Neural crest cell (in vitro differentiated cells): ENCODE results near the gene SLC4A4. TPM values are rescaled to one million over a fixed set of nuclear protein-coding genes. Genes with fewer than 3 reads are reported as not detected.

ENCODE experiments used
- DNase-seq: peaks from one replicate; pipeline ENCODE4 v3.0.0; 2021; ENCODE audit warnings: low read depth, mixed read lengths, low spot score
- H3K27ac Mint-ChIP-seq: one replicate; pipeline ENCODE4 v1.8.0; 2021; ENCODE audit warnings: mild to moderate bottlenecking, mixed read lengths; ENCODE audit not compliant: unreplicated experiment
- H3K27me3 Mint-ChIP-seq: 2 replicates; pipeline ENCODE4 v1.8.0; 2021; ENCODE audit warnings: low read depth, mild to moderate bottlenecking, mixed read lengths
- H3K36me3 Mint-ChIP-seq: 2 replicates; pipeline ENCODE4 v1.8.0; 2021; ENCODE audit warnings: low read depth, mild to moderate bottlenecking, mixed read lengths
- H3K4me1 Mint-ChIP-seq: 2 replicates; pipeline ENCODE4 v1.8.0; 2021; ENCODE audit warnings: mixed read lengths
- H3K4me3 Mint-ChIP-seq: one replicate; pipeline ENCODE4 v1.8.0; 2021; ENCODE audit warnings: mild to moderate bottlenecking, mixed read lengths
- H3K9me3 Mint-ChIP-seq: 2 replicates; pipeline ENCODE4 v1.8.0; 2021; ENCODE audit warnings: mixed read lengths
- total RNA-seq: library from RNA; stranded (reverse); gene quantifications from 2 replicates; pipeline ENCODE4 v1.2.1, GENCODE V29; 2021
- TF ChIP-seq, protein P1 (sequence below): fragments of 200-600 bp; sonication (generic); conservative IDR thresholded peaks from 2 replicates; pipeline ENCODE4 v1.5.0; 2021; ENCODE audit warnings: antibody characterized with exemption, mild to moderate bottlenecking

Gene SLC4A4
- total RNA-seq, 1 donor from 2014 or later = 4.0 TPM

GRCh38 chr4:71294301-71294700 is 44.5 kb upstream of the SLC4A4 start:
- TF ChIP-seq, protein P1, sequence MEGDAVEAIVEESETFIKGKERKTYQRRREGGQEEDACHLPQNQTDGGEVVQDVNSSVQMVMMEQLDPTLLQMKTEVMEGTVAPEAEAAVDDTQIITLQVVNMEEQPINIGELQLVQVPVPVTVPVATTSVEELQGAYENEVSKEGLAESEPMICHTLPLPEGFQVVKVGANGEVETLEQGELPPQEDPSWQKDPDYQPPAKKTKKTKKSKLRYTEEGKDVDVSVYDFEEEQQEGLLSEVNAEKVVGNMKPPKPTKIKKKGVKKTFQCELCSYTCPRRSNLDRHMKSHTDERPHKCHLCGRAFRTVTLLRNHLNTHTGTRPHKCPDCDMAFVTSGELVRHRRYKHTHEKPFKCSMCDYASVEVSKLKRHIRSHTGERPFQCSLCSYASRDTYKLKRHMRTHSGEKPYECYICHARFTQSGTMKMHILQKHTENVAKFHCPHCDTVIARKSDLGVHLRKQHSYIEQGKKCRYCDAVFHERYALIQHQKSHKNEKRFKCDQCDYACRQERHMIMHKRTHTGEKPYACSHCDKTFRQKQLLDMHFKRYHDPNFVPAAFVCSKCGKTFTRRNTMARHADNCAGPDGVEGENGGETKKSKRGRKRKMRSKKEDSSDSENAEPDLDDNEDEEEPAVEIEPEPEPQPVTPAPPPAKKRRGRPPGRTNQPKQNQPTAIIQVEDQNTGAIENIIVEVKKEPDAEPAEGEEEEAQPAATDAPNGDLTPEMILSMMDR = no peak
- Mint-ChIP-seq H3K9me3 (no peaks in the 10 kb centered on the region), H3K4me1 (peaks cover 4% of the 10 kb centered on the region), H3K27ac (no peak overlapping the region), H3K36me3 (no peaks in the 10 kb centered on the region), H3K4me3 (no peak overlapping the region), H3K27me3 (no peaks in the 10 kb centered on the region)
- no peak for DNase-seq

GRCh38 chr4:71296945-71297344 is 41.9 kb upstream of the SLC4A4 start:
- DNase-seq = no peak
- Mint-ChIP-seq H3K27ac (no peak overlapping the region), H3K27me3 (no peaks in the 10 kb centered on the region), H3K4me3 (no peak overlapping the region), H3K9me3 (no peaks in the 10 kb centered on the region), H3K4me1 (peaks cover 4% of the 10 kb centered on the region), H3K36me3 (no peaks in the 10 kb centered on the region)
- TF ChIP-seq, protein P1 = no peak

- Mint-ChIP-seq H3K27me3 (no peaks in the 10 kb centered on the region), H3K27ac (peak overlapping the region; percentile 91), H3K4me3 (no peak overlapping the region), H3K4me1 (peaks cover 18% of the 10 kb centered on the region), H3K36me3 (no peaks in the 10 kb centered on the region), H3K9me3 (no peaks in the 10 kb centered on the region)
- TF ChIP-seq, protein P1 = no peak
- DNase-seq = no peak
These were observed 38.5 kb upstream of the SLC4A4 start for GRCh38 chr4:71300362-71300761.

DNA sequence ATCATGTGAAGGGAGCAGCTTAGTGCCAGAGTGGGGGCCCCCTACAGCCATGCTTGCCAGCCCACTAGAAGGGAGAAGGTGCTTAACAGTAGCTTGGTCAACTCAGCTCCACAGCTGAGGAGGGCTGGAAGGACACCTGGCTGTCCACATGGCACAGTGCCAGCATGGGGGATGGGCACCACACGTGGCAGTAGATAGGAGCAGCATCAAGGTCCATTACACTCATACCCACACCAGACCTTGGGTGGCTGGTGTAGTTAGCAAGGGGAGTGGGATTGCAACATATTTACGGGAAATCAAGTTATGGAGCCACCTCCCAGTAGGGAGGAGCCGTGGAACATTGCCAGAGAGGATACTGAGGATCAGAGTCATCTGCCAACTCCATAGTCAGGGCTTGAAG is 37.9 kb upstream of the SLC4A4 start:
- TF ChIP-seq, protein P1 = no peak
- Mint-ChIP-seq H3K27me3 (no peaks in the 10 kb centered on the region), H3K36me3 (no peaks in the 10 kb centered on the region), H3K4me3 (no peak overlapping the region), H3K27ac (no peak overlapping the region), H3K9me3 (no peaks in the 10 kb centered on the region), H3K4me1 (peaks cover 18% of the 10 kb centered on the region)
- DNase-seq = no peak

- no peak for DNase-seq
- Mint-ChIP-seq H3K4me1 (peaks cover 14% of the 10 kb centered on the region), H3K27ac (peak overlapping the region; percentile 35)
These were observed 35.5 kb upstream of the SLC4A4 start for GRCh38 chr4:71303287-71303686.

More at GRCh38 chr4:71303287-71303686, 35.5 kb upstream of the SLC4A4 start:
- H3K27me3 Mint-ChIP-seq = no peaks in the 10 kb centered on the region
- no peaks in the 10 kb centered on the region for H3K36me3 Mint-ChIP-seq
- TF ChIP-seq, protein P1 = no peak
- H3K9me3 Mint-ChIP-seq = no peaks in the 10 kb centered on the region
- H3K4me3 Mint-ChIP-seq = no peak overlapping the region
